ENCODE results near the gene PGK2. TPM values are rescaled to one million over a fixed set of nuclear protein-coding genes. Genes with fewer than 3 reads are reported as not detected.

The PGK2 gene
- total and polyA plus RNA-seq, 2 donors from 2014 or later = not detected

DNA sequence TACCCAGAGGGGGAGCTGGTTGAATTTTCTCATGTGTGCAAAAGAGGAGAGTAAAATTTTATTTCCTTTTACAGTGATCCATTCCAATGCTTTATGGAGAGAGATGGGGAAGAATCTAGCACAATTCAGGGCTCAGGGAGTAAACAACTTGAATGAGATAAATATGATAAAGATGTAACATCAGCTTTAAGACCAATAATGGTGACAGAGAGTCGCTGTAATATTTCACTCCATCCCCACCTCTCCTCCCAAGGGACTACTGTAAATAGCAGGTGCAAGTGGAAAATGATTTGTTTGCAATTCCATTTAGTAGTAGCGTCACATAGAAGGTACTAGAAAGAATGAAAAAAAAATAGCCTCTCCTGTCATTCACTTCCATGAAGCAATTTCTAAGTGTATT is 47.7 kb downstream of the PGK2 start:
- no peak for FAIRE-seq
- Histone ChIP-seq H3K27ac (ENCODE audit: low read depth in 2 of 2, low read length in 2 of 2) (no peak overlapping the region), H3K4me1 (ENCODE audit: control insufficient read depth in 2 of 3, insufficient read depth in 2 of 3, low read depth in 1 of 3, low read length in 3 of 3) (no peaks in the 10 kb centered on the region), H3K9ac (ENCODE audit: low read length in 3 of 3) (no peak overlapping the region), H3K9me3 (ENCODE audit: control insufficient read depth in 2 of 3, insufficient read depth in 1 of 3, low read length in 3 of 3) (no peaks in the 10 kb centered on the region), H3K36me3 (ENCODE audit: control insufficient read depth in 2 of 3, insufficient read depth in 3 of 3, low read length in 3 of 3) (no peaks in the 10 kb centered on the region), H3K4me3 (ENCODE audit: low read length in 3 of 3) (no peak overlapping the region), H3K27me3 (ENCODE audit: control insufficient read depth, insufficient read depth, low read length) (no peaks in the 10 kb centered on the region)
- intact Hi-C loops (cut with DNase I) = no loop called here
- no peak for DNase-seq
- TF ChIP-seq, protein P1, sequence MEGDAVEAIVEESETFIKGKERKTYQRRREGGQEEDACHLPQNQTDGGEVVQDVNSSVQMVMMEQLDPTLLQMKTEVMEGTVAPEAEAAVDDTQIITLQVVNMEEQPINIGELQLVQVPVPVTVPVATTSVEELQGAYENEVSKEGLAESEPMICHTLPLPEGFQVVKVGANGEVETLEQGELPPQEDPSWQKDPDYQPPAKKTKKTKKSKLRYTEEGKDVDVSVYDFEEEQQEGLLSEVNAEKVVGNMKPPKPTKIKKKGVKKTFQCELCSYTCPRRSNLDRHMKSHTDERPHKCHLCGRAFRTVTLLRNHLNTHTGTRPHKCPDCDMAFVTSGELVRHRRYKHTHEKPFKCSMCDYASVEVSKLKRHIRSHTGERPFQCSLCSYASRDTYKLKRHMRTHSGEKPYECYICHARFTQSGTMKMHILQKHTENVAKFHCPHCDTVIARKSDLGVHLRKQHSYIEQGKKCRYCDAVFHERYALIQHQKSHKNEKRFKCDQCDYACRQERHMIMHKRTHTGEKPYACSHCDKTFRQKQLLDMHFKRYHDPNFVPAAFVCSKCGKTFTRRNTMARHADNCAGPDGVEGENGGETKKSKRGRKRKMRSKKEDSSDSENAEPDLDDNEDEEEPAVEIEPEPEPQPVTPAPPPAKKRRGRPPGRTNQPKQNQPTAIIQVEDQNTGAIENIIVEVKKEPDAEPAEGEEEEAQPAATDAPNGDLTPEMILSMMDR (IDR thresholded peaks at IDR 0.05; ENCODE audit: borderline replicate concordance, extremely low read depth, insufficient read depth) = no peak

DNA sequence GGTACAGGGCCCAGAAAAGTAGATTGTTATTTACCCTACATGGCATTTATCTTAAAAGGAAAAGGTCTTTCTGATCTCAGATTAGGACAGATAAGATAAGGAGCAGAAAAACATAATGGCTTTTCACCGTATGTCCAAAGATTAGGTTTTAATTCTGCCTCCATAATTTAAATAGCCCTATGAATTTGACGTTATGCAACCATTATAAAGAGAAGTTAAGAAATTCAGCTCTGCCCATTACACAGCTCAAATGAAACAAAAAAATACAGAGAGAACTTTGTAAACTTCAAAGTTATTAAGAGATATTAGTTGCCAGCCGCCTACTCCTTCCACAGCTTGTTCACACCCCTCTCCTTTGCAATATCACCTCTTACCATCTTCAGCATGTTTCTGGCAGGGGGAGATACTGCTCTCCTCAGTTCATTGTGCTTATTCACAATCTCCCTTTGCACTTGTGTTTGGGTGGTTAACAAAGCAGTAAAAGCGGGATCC is 51.0 kb downstream of the PGK2 start:
- Histone ChIP-seq H3K9ac (ENCODE audit: low read length in 3 of 3) (no peak overlapping the region), H3K36me3 (ENCODE audit: control insufficient read depth in 2 of 3, insufficient read depth in 3 of 3, low read length in 3 of 3) (no peaks in the 10 kb centered on the region), H3K27ac (ENCODE audit: low read depth in 2 of 2, low read length in 2 of 2) (no peak overlapping the region), H3K27me3 (ENCODE audit: control insufficient read depth, insufficient read depth, low read length) (no peaks in the 10 kb centered on the region), H3K4me3 (ENCODE audit: low read length in 3 of 3) (no peak overlapping the region), H3K9me3 (ENCODE audit: control insufficient read depth in 2 of 3, insufficient read depth in 1 of 3, low read length in 3 of 3) (no peaks in the 10 kb centered on the region), H3K4me1 (ENCODE audit: control insufficient read depth in 2 of 3, insufficient read depth in 2 of 3, low read depth in 1 of 3, low read length in 3 of 3) (no peaks in the 10 kb centered on the region)
- no peak for FAIRE-seq
- no peak for DNase-seq
- intact Hi-C loops (cut with DNase I) = no loop called here
- TF ChIP-seq, protein P1 (IDR thresholded peaks at IDR 0.05; ENCODE audit: borderline replicate concordance, extremely low read depth, insufficient read depth) = no peak

Other genes with a start within 250 kb of the PGK2 start
- gene C6orf141, start 236.6 kb downstream of the PGK2 start, total RNA-seq = 2.2 TPM
- not detected for gene C6orf141, start 236.6 kb downstream of the PGK2 start, polyA plus RNA-seq (ENCODE audit: insufficient read depth, low read depth, low replicate concordance)
- not detected for gene RHAG, start 150.4 kb downstream of the PGK2 start, total RNA-seq
- not detected for gene RHAG, start 150.4 kb downstream of the PGK2 start, polyA plus RNA-seq (ENCODE audit: insufficient read depth, low read depth, low replicate concordance)
- not detected for gene CRISP2, start 73.7 kb downstream of the PGK2 start, total RNA-seq
- 1.5 TPM for gene CRISP2, start 73.7 kb downstream of the PGK2 start, polyA plus RNA-seq (ENCODE audit: insufficient read depth, low read depth, low replicate concordance)
- not detected for gene CRISP3, start 42.9 kb downstream of the PGK2 start, total RNA-seq
- not detected for gene CRISP3, start 42.9 kb downstream of the PGK2 start, polyA plus RNA-seq (ENCODE audit: insufficient read depth, low read depth, low replicate concordance)
- not detected for gene CRISP1, start 79.2 kb upstream of the PGK2 start, total RNA-seq
- not detected for gene CRISP1, start 79.2 kb upstream of the PGK2 start, polyA plus RNA-seq (ENCODE audit: insufficient read depth, low read depth, low replicate concordance)
- not detected for gene DEFB114, start 176.9 kb upstream of the PGK2 start, total RNA-seq
- not detected for gene DEFB114, start 176.9 kb upstream of the PGK2 start, polyA plus RNA-seq (ENCODE audit: insufficient read depth, low read depth, low replicate concordance)
- not detected for gene DEFB113, start 182.3 kb upstream of the PGK2 start, total RNA-seq
- gene DEFB113, start 182.3 kb upstream of the PGK2 start, polyA plus RNA-seq (ENCODE audit: insufficient read depth, low read depth, low replicate concordance) = not detected
- gene DEFB110, start 234.7 kb upstream of the PGK2 start, total RNA-seq = not detected
- gene DEFB110, start 234.7 kb upstream of the PGK2 start, polyA plus RNA-seq (ENCODE audit: insufficient read depth, low read depth, low replicate concordance) = not detected

Measured in kidney (tissue), 14 donors.